K562 (cell line): ENCODE measurements around the gene HAP1. TPM values are rescaled to one million over a fixed set of nuclear protein-coding genes. Genes with fewer than 3 reads are reported as not detected.

Source experiments
- ATAC-seq: fragments of 200-7000 bp; cut with Tn5 transposase; 3 replicates; pipeline ENCODE4 v1.9.1; 2020; ENCODE audit warnings: moderate library complexity
- BruUV-seq: library from RNA; stranded (reverse); fragments of 400-500 nt; replicated peaks from 2 replicates; lab custom pipeline; 2021; lab: Mats Ljungman, UMichigan
- CTCF ChIA-PET: fragments of 300-600 bp; formaldehyde crosslinking; extraction: SDS; loops from one replicate; lab custom pipeline; 2021; ENCODE audit warnings: low intra/inter-chr PET ratio; lab: Yijun Ruan, JAX
- POLR2A ChIA-PET: fragments of 300-600, 350-650 bp; sonication (Branson Sonifier 250); formaldehyde crosslinking; extraction: SDS; loops from one replicate; lab custom pipeline; 2021; ENCODE audit warnings: antibody characterized with exemption, inconsistent platforms; lab: Yijun Ruan, JAX
- DNase-seq, 4 experiments: peaks; one replicate each; pipeline versions ENCODE4 v3.0.0 to v3.0.0-alpha.2; 2011 to 2018; ENCODE audit warnings: low spot score in 3 of 4, mixed read lengths in 3 of 4; ENCODE audit errors: extremely low read depth in 1 of 4
- FAIRE-seq: peaks from 2 replicates; lab custom pipeline; 2011; peaks lifted over from hg19 to GRCh38; lab: Jason Lieb, UNC
- H2AFZ ChIP-seq: 2 replicates; pipeline ENCODE4 v1.6.0; 2011; ENCODE audit warnings: low read depth, low read length, control low read depth, inconsistent platforms
- H3K27ac ChIP-seq: fragments of 200-600 bp; 3 replicates; pipeline ENCODE4 v1.8.0; 2011; ENCODE audit warnings: low read depth, mild to moderate bottlenecking, control low read depth, inconsistent platforms, low read length, moderate library complexity, mixed read lengths; ENCODE audit errors: extremely low read depth
- H3K27me3 ChIP-seq, 2 experiments: fragments of 300-600 bp in 1 of 2; 2 replicates in 1 of 2; 3 replicates in 1 of 2; pipeline versions ENCODE4 v1.6.0 to v1.8.0; 2011; ENCODE audit warnings: inconsistent platforms in 2 of 2, low read length in 2 of 2, mild to moderate bottlenecking in 1 of 2, mixed read lengths in 1 of 2, moderate library complexity in 1 of 2; ENCODE audit not compliant: control insufficient read depth in 2 of 2, insufficient read depth in 2 of 2
- H3K36me3 ChIP-seq: fragments of 300-600 bp; 3 replicates; pipeline ENCODE4 v1.8.0; 2011; ENCODE audit warnings: mild to moderate bottlenecking, low read length, inconsistent platforms; ENCODE audit not compliant: control insufficient read depth, insufficient read depth
- H3K4me1 ChIP-seq, 2 experiments: fragments of 200-600 bp in 1 of 2; replicated peaks in 1 of 2; 2 replicates in 1 of 2; 3 replicates in 1 of 2; pipeline versions ENCODE4 v1.5.1 to v1.8.0; 2011; ENCODE audit warnings: inconsistent platforms in 2 of 2, low read length in 2 of 2, mild to moderate bottlenecking in 1 of 2, mixed read lengths in 1 of 2, moderate library complexity in 1 of 2; ENCODE audit not compliant: control insufficient read depth in 2 of 2, insufficient read depth in 2 of 2
- H3K4me2 ChIP-seq: 2 replicates; pipeline ENCODE4 v1.6.1; 2011; ENCODE audit warnings: low read length, control low read depth, inconsistent platforms, mixed read lengths; ENCODE audit not compliant: insufficient read depth
- H3K4me3 ChIP-seq: fragments of 200-600 bp; sonication (generic), shearing (Covaris generic); 2 replicates; pipeline ENCODE4 v1.5.1; 2016; ENCODE audit warnings: control low read depth, inconsistent platforms
- H3K79me2 ChIP-seq: fragments of 200-600 bp; 3 replicates; pipeline ENCODE4 v1.8.0; 2011; ENCODE audit warnings: low read length, inconsistent platforms; ENCODE audit not compliant: control insufficient read depth, insufficient read depth
- H3K9ac ChIP-seq, 2 experiments: 2 replicates each; pipeline versions ENCODE4 v1.6.0 to v1.6.1; 2011; ENCODE audit warnings: low read depth in 2 of 2, low read length in 2 of 2, control low read depth in 1 of 2, inconsistent platforms in 1 of 2, mild to moderate bottlenecking in 1 of 2, mixed read lengths in 1 of 2; ENCODE audit not compliant: insufficient read depth in 1 of 2
- H3K9me1 ChIP-seq: one replicate; pipeline ENCODE4 v1.6.0; 2011; ENCODE audit warnings: inconsistent platforms, mild to moderate bottlenecking, low read length, moderate library complexity; ENCODE audit not compliant: control insufficient read depth, insufficient read depth
- H3K9me3 ChIP-seq: replicated peaks from 2 replicates; pipeline ENCODE4 v1.5.1; 2011; ENCODE audit warnings: low read depth, low read length, inconsistent platforms; ENCODE audit not compliant: control insufficient read depth, insufficient read depth
- H4K20me1 ChIP-seq: replicated peaks from 2 replicates; pipeline ENCODE4 v1.6.1; 2011; ENCODE audit warnings: low read length, inconsistent platforms, mixed read lengths; ENCODE audit not compliant: control insufficient read depth, insufficient read depth
- ADNP ChIP-seq: fragments of 200-800 bp; sonication (Bioruptor generic); IDR thresholded peaks from 2 replicates; pipeline ENCODE4 v1.6.1; 2016; ENCODE audit warnings: missing genetic modification characterization, missing compliant biosample characterization
- BCOR ChIP-seq: fragments of 450-650 bp; IDR thresholded peaks from 2 replicates; pipeline ENCODE4 v1.6.1; 2016
- CBX8 ChIP-seq: fragments of 200-600 bp; sonication (generic); IDR thresholded peaks from 2 replicates; pipeline ENCODE4 v1.6.1; 2012; ENCODE audit warnings: borderline replicate concordance, mixed run types, low read depth, mild to moderate bottlenecking, moderate library complexity, mixed read lengths, low read length, control low read depth, inconsistent platforms; ENCODE audit not compliant: poor library complexity, severe bottlenecking; ENCODE audit errors: extremely low read depth
- HDAC8 ChIP-seq: fragments of 450-650 bp; IDR thresholded peaks from 2 replicates; pipeline ENCODE4 v1.6.1; 2016; ENCODE audit warnings: mild to moderate bottlenecking, missing genetic modification characterization, moderate library complexity, missing compliant biosample characterization
- HINFP ChIP-seq: fragments of 450-650 bp; conservative IDR thresholded peaks from 2 replicates; pipeline ENCODE4 v1.6.1; 2016; ENCODE audit warnings: missing genetic modification characterization, low read depth, mild to moderate bottlenecking, control low read depth, missing compliant biosample characterization
- MAFG ChIP-seq: fragments of 450-650 bp; conservative IDR thresholded peaks from 2 replicates; pipeline ENCODE4 v1.6.1; 2016; ENCODE audit warnings: missing genetic modification characterization, missing compliant biosample characterization
- PTRF ChIP-seq: fragments of 450-650 bp; IDR thresholded peaks from 2 replicates; pipeline ENCODE4 v1.6.1; 2016; ENCODE audit warnings: mild to moderate bottlenecking, missing genetic modification characterization, missing compliant biosample characterization
- RBFOX2 ChIP-seq: fragments of 200-400 bp; formaldehyde crosslinking; IDR thresholded peaks from 2 replicates; pipeline ENCODE4 v1.6.1; 2017; ENCODE audit warnings: low read depth, mild to moderate bottlenecking, low read length, moderate library complexity
- RBM14 ChIP-seq: fragments of 200-400 bp; formaldehyde crosslinking; IDR thresholded peaks from 2 replicates; pipeline ENCODE4 v1.6.1; 2018; ENCODE audit warnings: low read depth, mild to moderate bottlenecking, low read length, moderate library complexity, borderline replicate concordance; ENCODE audit not compliant: insufficient read depth
- RBM25 ChIP-seq: fragments of 200-400 bp; formaldehyde crosslinking; IDR thresholded peaks from 2 replicates; pipeline ENCODE4 v1.6.1; 2018; ENCODE audit warnings: low read length, low read depth, moderate library complexity; ENCODE audit not compliant: severe bottlenecking
- SMC3 ChIP-seq: conservative IDR thresholded peaks from 2 replicates; pipeline ENCODE4 v1.6.1; 2011; ENCODE audit warnings: low read depth, low read length, improper control_type of control experiment; ENCODE audit not compliant: insufficient read depth
- ZNF274 ChIP-seq: IDR thresholded peaks from 2 replicates; pipeline ENCODE4 v1.6.1; 2011; ENCODE audit warnings: low read depth, mild to moderate bottlenecking, low read length, moderate library complexity, borderline replicate concordance
- ZNF551 ChIP-seq: fragments of 250-450 bp; sonication (Bioruptor Pico); IDR thresholded peaks from 2 replicates; pipeline ENCODE4 v1.5.0; 2021; ENCODE audit warnings: mild to moderate bottlenecking, moderate library complexity
- ZNF644 ChIP-seq: fragments of 200-800 bp; sonication (Bioruptor generic); IDR thresholded peaks from 2 replicates; pipeline ENCODE4 v1.6.1; 2016; ENCODE audit warnings: low read depth, missing genetic modification characterization, missing compliant biosample characterization
- ZNF668 ChIP-seq: fragments of 250-450 bp; sonication (Bioruptor Pico); IDR thresholded peaks from 2 replicates; pipeline ENCODE4 v1.8.0; 2022; ENCODE audit warnings: mild to moderate bottlenecking, inconsistent platforms
- ZSCAN29 ChIP-seq: fragments of 450-650 bp; IDR thresholded peaks from 2 replicates; pipeline ENCODE4 v1.6.1; 2017
- WGBS: fragments of 100-300 bp; shearing (Covaris generic); methylation state at CpG from one replicate; pipeline ENCODE4 v1.1.6; 2016; ENCODE audit warnings: low coverage, mixed read lengths; ENCODE audit not compliant: insufficient coverage; ENCODE audit errors: missing lambda C conversion rate; 5-methylcytosine and 5-hydroxymethylcytosine counted together
- in situ Hi-C: fragments of 300-500 bp; cut with MboI; formaldehyde crosslinking; loops from 4 replicates; pipeline ENCODE4 v1.15.0; 2018; ENCODE audit warnings: inconsistent platforms, mixed read lengths
- intact Hi-C: fragments of 100-400 bp; cut with micrococcal nuclease; formaldehyde crosslinking; loops from 2 replicates; pipeline ENCODE4 v1.14.2; 2022
- polyA plus RNA-seq, 8 experiments: library from polyadenylated mRNA; depleted of rRNA in 4 of 8; stranded (reverse) in 5 of 8; unstranded in 3 of 8; fragments of >200 nt; fragmentation: Nextera tagmentation in 2 of 8; fragmentation: Illumina TruSeq in 1 of 8; extraction: Ambion mirVana in 2 of 8; extraction: Trizol in 1 of 8; gene quantifications; 2 replicates each; pipeline versions ENCODE4 v1.2.1 to v1.2.3, GENCODE V29; 2011 to 2014; ENCODE audit warnings: inconsistent platforms in 1 of 8, missing spikeins in 1 of 8
- total RNA-seq, 7 experiments: library from RNA; depleted of rRNA in 6 of 7; stranded (reverse); fragments of >200 nt in 6 of 7; fragmentation: Illumina TruSeq in 2 of 7; extraction: Trizol in 2 of 7; gene quantifications; 2 replicates each; pipeline versions ENCODE4 v1.2.1 to v1.2.3, GENCODE V29; 2011 to 2021; ENCODE audit warnings: low replicate concordance in 1 of 7
- TF ChIP-seq, protein P1 (sequence below): fragments of 450-650 bp; formaldehyde crosslinking; IDR thresholded peaks from 2 replicates; pipeline ENCODE4 v1.4.0; 2020; ENCODE audit warnings: mild to moderate bottlenecking, mixed read lengths

HAP1 gene
- total and polyA plus RNA-seq, 9 of the 15 experiments (the other 6 are each of a cell fraction or from before 2014, with no cell fraction given), result under 0.01 to 0.09 (median 0.04) TPM; not detected in 6

- TF ChIP-seq ZSCAN29 (no peak), RBFOX2 (0 out of 2 replicates have a peak, but pooled peaks have one; percentile 25)
These were observed 37.2 kb upstream of the HAP1 start (continued) for GRCh38 chr17:41771389-41772206.

GRCh38 chr17:41769985-41770384 is 35.5 kb upstream of the HAP1 start:
- WGBS, result 68% methylated on average over 3 of the region's 3 CpGs
- no TSS peak for BruUV-seq
- FAIRE-seq, result no peak
- POLR2A ChIA-PET, result interaction anchor here (1.7 kb wide), 1 partner anchor 12 kb away, joined by 5 read pairs; no protein-coding TSS in a partner anchor
- peaks cover 84% of the 10 kb centered on the region for H3K36me3 ChIP-seq
- ATAC-seq, result no peak
- TF ChIP-seq, protein P1, sequence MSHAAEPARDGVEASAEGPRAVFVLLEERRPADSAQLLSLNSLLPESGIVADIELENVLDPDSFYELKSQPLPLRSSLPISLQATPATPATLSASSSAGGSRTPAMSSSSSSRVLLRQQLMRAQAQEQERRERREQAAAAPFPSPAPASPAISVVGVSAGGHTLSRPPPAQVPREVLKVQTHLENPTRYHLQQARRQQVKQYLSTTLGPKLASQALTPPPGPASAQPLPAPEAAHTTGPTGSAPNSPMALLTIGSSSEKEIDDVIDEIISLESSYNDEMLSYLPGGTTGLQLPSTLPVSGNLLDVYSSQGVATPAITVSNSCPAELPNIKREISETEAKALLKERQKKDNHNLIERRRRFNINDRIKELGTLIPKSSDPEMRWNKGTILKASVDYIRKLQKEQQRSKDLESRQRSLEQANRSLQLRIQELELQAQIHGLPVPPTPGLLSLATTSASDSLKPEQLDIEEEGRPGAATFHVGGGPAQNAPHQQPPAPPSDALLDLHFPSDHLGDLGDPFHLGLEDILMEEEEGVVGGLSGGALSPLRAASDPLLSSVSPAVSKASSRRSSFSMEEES (CRISPR knock-in tag), result no peak
- TF ChIP-seq ZSCAN29, result no peak
- no peak for TF ChIP-seq ZNF551 (CRISPR knock-in tag)
- TF ChIP-seq HDAC8 (tag), result no peak
- TF ChIP-seq MAFG, result no peak
- TF ChIP-seq RBM25, result peak; percentile 44
- TF ChIP-seq HINFP (tag), result no peak
- no peak for TF ChIP-seq RBM14
- TF ChIP-seq ADNP (tag), result peak; percentile 60; the same call in 1 of the 2 replicates
- TF ChIP-seq BCOR, result peak; percentile 53; the same call in 1 of the 2 replicates
- no peak for TF ChIP-seq PTRF (tag)
- TF ChIP-seq ZNF644, result no peak
- TF ChIP-seq ZNF274, result no peak
- TF ChIP-seq CBX8, result no peak
- no peak for TF ChIP-seq ZNF668 (CRISPR knock-in tag)
- no peak for TF ChIP-seq SMC3
- peaks cover 10% of the 10 kb centered on the region; the same call in 1 of the 2 replicates for H4K20me1 ChIP-seq
- no peak overlapping the region for H3K4me3 ChIP-seq
- no peaks in the 10 kb centered on the region for H3K9me3 ChIP-seq
- no peak overlapping the region for H2AFZ ChIP-seq
- peaks cover 0 to 18% of the 10 kb centered on the region in 2 experiments; a peak in 2 of 5 replicates for H3K4me1 ChIP-seq
- H3K79me2 ChIP-seq, result peaks cover 17% of the 10 kb centered on the region
- no peak overlapping the region for H3K4me2 ChIP-seq
- no peaks in the 10 kb centered on the region for H3K27me3 ChIP-seq
- intact Hi-C loops (no loop called here), in situ Hi-C loops (no loop called here)
- CTCF ChIA-PET, result no interaction called here
- H3K9ac ChIP-seq, result no peak overlapping the region
- H3K9me1 ChIP-seq, result peaks cover 3% of the 10 kb centered on the region
- DNase-seq, result peak in 1 of 4 experiments; percentile 12
- no peak overlapping the region for H3K27ac ChIP-seq
